B cell (primary cell): ENCODE data around the gene ST8SIA5. TPM values are rescaled to one million over a fixed set of nuclear protein-coding genes. Genes with fewer than 3 reads are reported as not detected.

ENCODE experiments used
- ATAC-seq: fragments of 200-7000 bp; cut with Tn5 transposase; one replicate; pipeline ENCODE4 v1.10.0; 2021; ENCODE audit warnings: low read depth, mild to moderate bottlenecking, moderate number of reproducible peaks, moderate library complexity
- CTCF ChIA-PET: fragments of 350-600 bp; sonication (Branson Sonifier 250); formaldehyde crosslinking; loops from one replicate; lab custom pipeline; 2021; ENCODE audit warnings: antibody characterized with exemption, inconsistent platforms; lab: Charles Lee
- POLR2A ChIA-PET: fragments of 350-600 bp; sonication (Branson Sonifier 250); formaldehyde crosslinking; loops from one replicate; lab custom pipeline; 2021; ENCODE audit warnings: antibody characterized with exemption; lab: Charles Lee
- DNase-seq: peaks from one replicate; pipeline ENCODE4 v3.0.0; 2013
- H2AFZ ChIP-seq: 2 replicates; pipeline ENCODE4 v1.6.1; 2012; ENCODE audit warnings: mild to moderate bottlenecking, low read depth, low read length; ENCODE audit not compliant: insufficient read depth, poor library complexity, severe bottlenecking
- H3K27ac ChIP-seq, 2 donors: 1 replicate in 1 of 2; 2 replicates in 1 of 2; pipeline ENCODE4 v1.5.1; 2012 to 2013; ENCODE audit warnings: low read length in 2 of 2, mild to moderate bottlenecking in 2 of 2, moderate library complexity in 1 of 2
- H3K27me3 ChIP-seq, 4 experiments: fragments of 200-600 bp in 1 of 4; sonication (generic) in 1 of 4; replicated peaks in 1 of 4; 1 replicate in 2 of 4; 2 replicates in 2 of 4; pipeline versions ENCODE4 v1.6.1 to v1.7.0; 2013 to 2016; ENCODE audit warnings: low read length in 3 of 4, mild to moderate bottlenecking in 2 of 4, mixed read lengths in 1 of 4, moderate library complexity in 1 of 4; ENCODE audit not compliant: insufficient read depth in 4 of 4, control insufficient read depth in 3 of 4; ENCODE audit errors: control extremely low read depth in 1 of 4
- H3K36me3 ChIP-seq, 2 experiments: replicated peaks in 1 of 2; 1 replicate in 1 of 2; 2 replicates in 1 of 2; pipeline versions ENCODE4 v1.6.1 to v1.7.1; 2013; ENCODE audit warnings: low read length in 1 of 2; ENCODE audit not compliant: insufficient read depth in 2 of 2, control insufficient read depth in 1 of 2; ENCODE audit errors: control extremely low read depth in 1 of 2, extremely low read depth in 1 of 2
- H3K4me1 ChIP-seq, 2 donors: fragments of 200-600 bp in 1 of 2; sonication (generic) in 1 of 2; 1 replicate in 1 of 2; 2 replicates in 1 of 2; pipeline versions ENCODE4 v1.5.1 to v1.6.1; 2013 to 2017; ENCODE audit warnings: low read length in 2 of 2; ENCODE audit not compliant: control insufficient read depth in 2 of 2, insufficient read depth in 2 of 2
- H3K4me2 ChIP-seq: replicated peaks from 2 replicates; pipeline ENCODE3; 2012; ENCODE audit warnings: mild to moderate bottlenecking, low read depth, low read length; ENCODE audit not compliant: poor library complexity, severe bottlenecking
- H3K4me3 ChIP-seq, 5 experiments: fragments of 200-600 bp in 1 of 5; sonication (generic) in 1 of 5; 1 replicate in 3 of 5; 2 replicates in 2 of 5; pipeline versions ENCODE4 v1.5.1 to v1.7.0; 2011 to 2016; ENCODE audit warnings: low read length in 4 of 5, mild to moderate bottlenecking in 4 of 5, low read depth in 2 of 5, control low read depth in 1 of 5, moderate library complexity in 1 of 5; ENCODE audit not compliant: insufficient read depth in 1 of 5; ENCODE audit errors: control extremely low read depth in 1 of 5, extremely low read depth in 1 of 5
- H3K79me2 ChIP-seq: fragments of 200-600 bp; sonication (generic); one replicate; pipeline ENCODE4 v1.6.0; 2016; ENCODE audit warnings: low read length; ENCODE audit not compliant: control insufficient read depth, insufficient read depth
- H3K9ac ChIP-seq: fragments of 200-600 bp; sonication (generic); 2 replicates; pipeline ENCODE4 v1.6.1; 2017; ENCODE audit warnings: mild to moderate bottlenecking, low read length, moderate library complexity
- H3K9me3 ChIP-seq, 3 donors: one replicate each; pipeline versions ENCODE4 v1.6.1 to v1.7.1; 2013; ENCODE audit warnings: low read length in 2 of 3; ENCODE audit not compliant: control insufficient read depth in 2 of 3, insufficient read depth in 1 of 3; ENCODE audit errors: control extremely low read depth in 1 of 3
- H4K20me1 ChIP-seq: 2 replicates; pipeline ENCODE4 v1.6.0; 2012; ENCODE audit warnings: mild to moderate bottlenecking, low read length; ENCODE audit not compliant: insufficient read depth, control insufficient read depth, poor library complexity, severe bottlenecking
- H3K27ac Mint-ChIP-seq: one replicate; pipeline ENCODE4 v1.8.0; 2021; ENCODE audit warnings: mixed read lengths
- H3K27me3 Mint-ChIP-seq: one replicate; pipeline ENCODE4 v1.8.0; 2021; ENCODE audit warnings: mixed read lengths
- H3K4me1 Mint-ChIP-seq: one replicate; pipeline ENCODE4 v1.8.0; 2021; ENCODE audit warnings: mixed read lengths
- H3K4me3 Mint-ChIP-seq: one replicate; pipeline ENCODE4 v1.8.0; 2021; ENCODE audit warnings: mixed read lengths
- H3K9me3 Mint-ChIP-seq: one replicate; pipeline ENCODE4 v1.8.0; 2022; ENCODE audit warnings: mixed read lengths; ENCODE audit not compliant: insufficient read depth
- CTCF ChIP-seq: fragments of 200-600 bp; IDR thresholded peaks from one replicate; pipeline ENCODE4 v1.8.0; 2022; ENCODE audit warnings: antibody characterized with exemption, mild to moderate bottlenecking
- EZH2 ChIP-seq: IDR thresholded peaks from 2 replicates; pipeline ENCODE4 v1.6.1; 2012; ENCODE audit warnings: borderline replicate concordance, low read depth, mild to moderate bottlenecking, moderate library complexity, low read length; ENCODE audit not compliant: insufficient read depth, poor library complexity, severe bottlenecking
- WGBS: methylation state at CpG from one replicate; pipeline ENCODE4 v1.1.5; 2013; ENCODE audit warnings: missing lambda C conversion rate; ENCODE audit not compliant: insufficient coverage; 5-methylcytosine and 5-hydroxymethylcytosine counted together
- intact Hi-C: fragments of 100-400 bp; cut with micrococcal nuclease; formaldehyde crosslinking; loops from one replicate; pipeline ENCODE4 v1.10.0; 2022
- polyA plus RNA-seq: library from polyadenylated mRNA; depleted of rRNA; stranded (reverse); fragments of >200 nt; gene quantifications from 2 replicates; pipeline ENCODE4 v1.2.3, GENCODE V29; 2012
- total RNA-seq, 2 donors: library from RNA; stranded (reverse); fragments of 120-200 nt in 1 of 2; gene quantifications; 1 replicate in 1 of 2; 2 replicates in 1 of 2; pipeline versions ENCODE4 v1.2.3 to v1.2.4, GENCODE V29; 2013 to 2022

Gene ST8SIA5
- total and polyA plus RNA-seq, 2 donors (not counting 1 experiment from before 2014, with no cell fraction given), result not detected

GRCh38 chr18:46756025-46756558 is 761 bp downstream of the ST8SIA5 start:
- Histone ChIP-seq H3K27me3 (peaks cover 0 to 30% (median 21%) of the 10 kb centered on the region in 4 experiments), H3K4me3 (peak overlapping the region in 1 of 5 experiments; percentile 8), H3K36me3 (no peaks in the 10 kb centered on the region), H3K4me2 (peak overlapping the region; percentile 72), H3K9ac (no peak overlapping the region), H2AFZ (peak overlapping the region; percentile 1), H3K9me3 (peaks cover 0 to 12% (median 0%) of the 10 kb centered on the region in 3 donors), H3K27ac (no peak overlapping the region), H3K79me2 (no peaks in the 10 kb centered on the region), H3K4me1 (peaks cover 27 to 36% of the 10 kb centered on the region in 2 donors), H4K20me1 (no peaks in the 10 kb centered on the region)
- 7% methylated on average over 41 of the region's 41 CpGs for WGBS
- H3K27ac Mint-ChIP-seq, result no peak overlapping the region
- H3K4me3 Mint-ChIP-seq, result peak overlapping the region; percentile 68
- ATAC-seq (no peak), DNase-seq (peak; percentile 11)
- TF ChIP-seq CTCF, result no peak
- TF ChIP-seq EZH2, result no peak
- intact Hi-C loops, result no loop called here
- ChIA-PET POLR2A (no interaction called here), CTCF (no interaction called here)
- H3K4me1 Mint-ChIP-seq, result peaks cover 32% of the 10 kb centered on the region
- H3K27me3 Mint-ChIP-seq, result peaks cover 62% of the 10 kb centered on the region
- no peaks in the 10 kb centered on the region for H3K9me3 Mint-ChIP-seq

DNA sequence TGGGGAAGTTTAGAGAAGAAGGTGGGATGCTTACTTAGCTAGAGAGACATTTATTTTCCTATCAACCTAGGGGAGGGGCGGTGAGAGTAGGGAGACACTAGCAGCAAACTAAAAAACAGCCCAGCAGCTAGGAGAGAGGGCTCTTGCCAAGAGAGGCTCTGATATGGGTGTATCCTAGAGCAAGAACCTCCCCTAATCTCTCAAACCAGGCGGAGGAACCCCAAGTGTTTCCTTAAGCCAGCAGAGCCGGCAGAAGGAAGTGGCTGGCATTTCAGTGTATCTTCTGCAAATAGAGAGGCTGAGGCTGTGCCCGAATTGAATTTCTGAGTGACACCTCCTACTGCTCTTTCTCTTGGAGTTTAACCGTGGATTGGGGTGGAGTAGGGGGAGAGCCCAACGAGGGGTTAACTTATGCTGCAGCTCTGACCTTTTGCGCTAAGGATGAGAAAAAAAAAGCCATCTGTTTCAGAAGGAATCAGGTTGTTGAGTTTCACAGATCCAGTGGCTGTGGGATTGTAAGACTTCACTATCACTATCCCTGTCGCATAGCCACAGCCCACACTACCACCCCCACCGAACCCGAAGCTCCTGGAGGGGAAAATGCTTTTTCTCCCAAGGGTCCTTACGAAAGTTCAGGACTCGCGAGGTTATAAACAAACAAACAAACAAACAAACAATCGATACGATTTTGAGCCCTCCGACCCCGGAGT is 1.4 kb downstream of the ST8SIA5 start:
- Mint-ChIP-seq H3K4me1 (peaks cover 32% of the 10 kb centered on the region), H3K4me3 (peak overlapping the region; percentile 68), H3K9me3 (no peaks in the 10 kb centered on the region), H3K27ac (no peak overlapping the region), H3K27me3 (peaks cover 55% of the 10 kb centered on the region)
- TF ChIP-seq CTCF (no peak), EZH2 (no peak)
- Histone ChIP-seq H3K9ac (no peak overlapping the region), H3K9me3 (peaks cover 0 to 12% (median 0%) of the 10 kb centered on the region in 3 donors), H3K79me2 (no peaks in the 10 kb centered on the region), H2AFZ (peak overlapping the region; percentile 1), H3K27ac (no peak overlapping the region), H4K20me1 (no peaks in the 10 kb centered on the region), H3K4me1 (peaks cover 27 to 36% of the 10 kb centered on the region in 2 donors), H3K4me2 (peak overlapping the region; percentile 72), H3K36me3 (no peaks in the 10 kb centered on the region), H3K4me3 (no peak overlapping the region), H3K27me3 (peaks cover 0 to 28% (median 19%) of the 10 kb centered on the region in 4 experiments)
- 17% methylated on average over 13 of the region's 17 CpGs for WGBS
- ATAC-seq (no peak), DNase-seq (no peak)
- ChIA-PET CTCF (no interaction called here), POLR2A (no interaction called here)
- intact Hi-C loops, result no loop called here
